Globus pallidus (tissue), 1 donor: Measurements from ENCODE around the gene MSH2.

Experiments
- DNase-seq: peaks from one replicate; pipeline ENCODE4 v3.0.0-alpha.2; 2015; ENCODE audit warnings: low spot score

Gene MSH2

DNA sequence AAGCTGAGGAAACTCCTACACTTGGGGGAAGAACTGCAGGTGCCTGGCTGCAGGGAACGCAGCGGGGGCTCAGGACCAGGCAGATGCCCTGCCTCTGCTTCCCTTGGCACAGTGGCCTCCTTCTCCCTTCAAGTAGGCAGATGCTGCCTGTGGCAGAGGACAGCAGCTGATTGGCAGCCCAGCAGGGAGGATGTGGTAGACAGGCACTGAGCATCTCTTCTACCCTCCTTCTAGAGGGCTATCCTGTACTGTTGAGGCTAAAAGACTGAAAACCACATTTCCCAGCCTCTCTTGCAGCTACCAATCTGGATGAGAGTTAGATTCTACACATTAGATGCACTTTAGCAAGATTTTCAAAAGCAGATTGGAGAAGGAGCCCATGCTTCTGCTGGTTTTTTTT is 105.7 kb downstream of the MSH2 start:
- no peak for DNase-seq

GRCh38 chr2:47509250-47509649 is 106.3 kb downstream of the MSH2 start:
- DNase-seq: no peak

DNA sequence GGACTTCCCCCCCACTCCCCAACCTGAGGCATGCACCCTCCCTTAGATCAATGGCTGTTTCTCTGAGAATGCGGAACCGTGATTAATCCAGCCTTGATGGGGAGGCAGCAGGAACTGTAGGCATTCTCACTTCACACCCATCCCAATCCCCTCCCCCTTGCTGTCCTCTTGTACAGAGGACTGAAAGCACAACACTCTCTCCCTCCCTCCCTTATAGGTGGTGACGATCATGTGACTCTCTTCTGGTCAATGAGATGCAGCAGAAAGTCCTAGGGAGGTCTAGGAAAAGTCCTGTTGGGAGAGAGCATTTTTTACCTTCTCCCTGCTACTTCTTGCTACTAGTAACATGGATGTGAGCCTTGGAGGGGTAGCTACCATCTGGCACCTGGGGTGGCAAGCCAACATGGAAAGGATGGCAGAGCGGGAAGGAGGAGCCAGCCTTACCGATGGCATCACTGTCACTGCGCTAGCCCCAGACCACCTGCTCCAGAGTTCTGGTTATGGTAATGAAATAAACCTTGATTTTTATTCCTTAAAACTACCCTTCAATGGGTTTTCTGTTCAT is 106.9 kb downstream of the MSH2 start:
- no peak for DNase-seq

- DNase-seq: no peak
These were observed 107.8 kb downstream of the MSH2 start for GRCh38 chr2:47510745-47511144.

DNA sequence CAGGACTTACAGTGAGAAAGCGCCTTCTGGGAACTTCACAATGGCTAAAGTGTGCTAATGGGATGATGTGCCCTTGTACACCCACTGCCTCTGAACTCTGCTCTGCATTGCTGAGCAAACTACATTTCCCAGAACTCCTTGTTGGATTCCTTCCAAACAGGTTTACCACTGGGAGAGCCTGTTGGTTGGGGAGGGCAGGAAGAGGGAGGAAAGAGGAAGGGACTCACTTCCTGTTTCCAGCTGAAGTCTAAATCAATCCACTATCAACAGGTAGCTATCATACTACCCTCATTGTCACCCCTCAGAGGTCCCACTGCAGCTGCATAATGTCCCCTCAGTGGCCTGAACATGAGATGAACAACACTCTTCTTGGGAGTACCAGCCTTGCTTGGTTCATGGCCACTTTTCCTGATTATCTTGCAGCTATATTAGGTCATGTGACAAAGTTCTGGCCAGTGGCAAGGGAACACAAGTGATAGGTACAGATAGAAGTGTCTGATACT is 109.7 kb downstream of the MSH2 start:
- DNase-seq: no peak

DNA sequence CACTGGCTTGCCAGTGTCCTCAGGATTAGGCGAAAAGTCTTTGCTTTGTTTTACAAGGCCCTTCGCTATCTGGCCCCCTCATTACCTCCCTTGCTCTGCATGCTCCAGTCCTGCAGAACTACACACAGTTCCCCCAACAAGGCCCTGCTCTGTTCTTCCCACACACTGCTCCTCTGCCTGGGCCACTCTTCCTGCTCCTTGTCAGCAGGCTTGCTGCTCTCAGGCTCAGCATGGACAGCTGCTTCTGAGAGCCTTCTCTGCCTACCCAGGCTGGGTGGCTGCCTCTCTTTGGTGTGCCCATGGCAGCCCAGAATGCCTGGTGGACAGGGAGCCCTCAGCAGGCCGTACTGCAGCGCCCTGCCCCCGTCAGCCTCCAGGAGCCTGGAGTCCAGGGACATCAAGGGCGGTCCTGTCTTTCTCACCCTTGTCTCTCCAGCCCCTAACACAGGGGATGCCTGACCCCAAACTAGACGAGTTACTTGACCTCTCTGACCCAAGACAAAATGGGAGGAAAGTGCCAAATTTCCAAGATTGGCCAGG is 111.1 kb downstream of the MSH2 start:
- DNase-seq: no peak

- DNase-seq: no peak
These were observed 113.6 kb downstream of the MSH2 start for GRCh38 chr2:47516360-47517104.

DNA sequence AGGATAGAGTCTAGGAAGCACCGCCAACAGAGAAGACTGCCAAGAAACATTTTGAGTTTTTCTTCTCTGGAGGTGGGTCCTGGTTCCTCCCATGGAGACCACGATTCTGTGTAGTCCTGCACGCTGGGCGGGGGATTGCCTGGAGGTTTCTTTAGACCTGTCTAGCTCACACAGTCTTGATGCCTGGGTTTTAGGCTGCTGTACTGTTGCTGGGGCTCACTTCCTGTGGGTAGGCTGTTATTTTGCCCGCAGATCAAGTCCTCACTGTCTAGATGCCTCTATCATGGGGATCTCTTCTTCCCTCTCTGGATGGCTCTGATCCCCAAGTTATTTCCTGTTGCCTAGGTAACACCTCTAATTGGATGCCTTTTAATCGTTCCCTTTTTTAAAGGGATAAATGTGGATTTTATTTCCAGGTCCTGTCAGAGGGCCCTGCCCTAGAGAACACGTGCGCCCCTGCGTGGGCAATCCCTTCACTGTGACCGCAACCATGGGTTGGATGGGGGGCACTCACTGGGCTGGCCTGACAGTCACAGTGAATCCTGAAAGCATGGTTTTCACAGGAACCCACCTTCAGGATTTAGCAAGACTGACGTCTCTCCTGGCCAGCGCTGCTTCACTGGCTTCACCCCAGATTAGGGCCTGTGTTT is 115.7 kb downstream of the MSH2 start:
- no peak for DNase-seq

DNA sequence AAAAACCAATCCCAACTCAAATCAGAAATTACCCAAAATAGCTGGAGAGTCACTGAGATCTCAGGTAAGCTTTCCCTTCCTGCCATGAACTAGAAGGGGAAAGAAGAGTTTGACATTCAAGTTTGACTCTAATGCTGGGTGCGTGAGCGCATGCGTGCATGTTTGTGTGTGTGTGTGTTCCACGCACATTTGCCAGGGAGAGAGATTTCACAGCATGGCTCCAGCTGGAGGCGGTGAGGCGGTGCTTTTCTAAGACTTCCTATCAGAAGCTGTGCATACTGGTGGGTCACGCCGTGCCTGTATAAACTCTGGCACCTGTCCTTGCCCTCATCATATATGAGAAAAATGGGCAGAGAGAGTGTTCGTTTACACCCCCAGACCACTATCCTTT is 116.2 kb downstream of the MSH2 start:
- no peak for DNase-seq

- no peak for DNase-seq
These were observed 116.8 kb downstream of the MSH2 start for GRCh38 chr2:47519604-47520301.

DNA sequence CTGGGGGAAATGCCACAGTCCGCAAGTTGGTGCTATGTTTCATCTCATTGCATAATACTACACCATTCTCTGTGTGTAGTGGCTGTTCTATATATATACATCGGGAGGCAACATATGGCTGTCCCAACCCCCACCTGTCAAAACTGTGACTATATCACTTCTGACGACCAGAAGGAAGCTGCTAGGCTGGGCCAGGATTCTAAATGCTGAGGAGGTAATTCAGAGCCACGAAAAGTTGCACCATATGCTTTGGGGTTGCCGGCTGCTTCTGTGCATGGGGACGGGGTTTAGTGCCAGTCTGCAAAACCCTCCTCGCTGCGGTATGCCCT is 117.3 kb downstream of the MSH2 start:
- DNase-seq: no peak

DNA sequence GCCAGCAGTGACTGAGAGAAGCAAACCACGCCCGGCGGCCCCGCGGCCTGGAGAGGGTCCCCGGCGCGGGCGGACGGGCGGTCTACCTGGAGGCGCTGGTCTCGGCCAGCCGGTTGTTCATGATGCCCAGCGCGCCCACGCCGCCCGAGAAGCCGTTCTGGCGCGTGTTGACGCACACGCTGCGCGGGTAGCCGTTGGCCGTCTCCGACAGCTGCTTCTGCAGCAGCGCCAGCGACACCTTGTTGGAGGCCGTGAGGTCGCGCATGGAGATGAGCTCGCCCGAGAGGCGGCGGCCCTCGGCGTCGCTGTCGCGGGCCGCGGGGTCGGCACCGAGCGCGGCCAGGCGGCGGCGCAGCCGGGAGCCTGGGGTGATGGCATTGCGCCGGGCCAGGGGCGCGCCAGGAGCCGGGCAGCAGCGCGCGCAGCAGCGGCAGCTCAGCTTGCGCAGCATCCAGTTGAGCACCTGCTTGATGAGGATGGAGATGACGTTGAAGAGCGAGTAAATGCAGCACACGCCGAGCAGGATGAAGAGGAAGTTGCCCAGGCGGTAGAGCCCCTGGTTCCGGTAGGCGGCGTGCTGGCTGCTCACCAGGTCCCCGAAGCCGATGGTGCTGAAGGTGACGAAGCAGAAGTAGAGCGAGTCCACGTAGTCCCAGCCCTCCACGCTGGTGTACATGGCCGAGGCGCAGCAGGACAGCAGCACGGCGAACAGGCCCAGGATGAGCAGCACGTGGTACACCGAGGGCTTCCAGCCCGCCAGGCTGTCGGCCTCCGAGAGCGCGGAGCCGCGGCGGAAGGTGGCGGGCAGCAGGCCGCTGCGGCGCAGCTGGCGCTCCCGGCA is 118.1 kb downstream of the MSH2 start:
- peak; percentile 64 for DNase-seq

- DNase-seq: no peak
These were observed 118.8 kb downstream of the MSH2 start for GRCh38 chr2:47521666-47522285.

DNA sequence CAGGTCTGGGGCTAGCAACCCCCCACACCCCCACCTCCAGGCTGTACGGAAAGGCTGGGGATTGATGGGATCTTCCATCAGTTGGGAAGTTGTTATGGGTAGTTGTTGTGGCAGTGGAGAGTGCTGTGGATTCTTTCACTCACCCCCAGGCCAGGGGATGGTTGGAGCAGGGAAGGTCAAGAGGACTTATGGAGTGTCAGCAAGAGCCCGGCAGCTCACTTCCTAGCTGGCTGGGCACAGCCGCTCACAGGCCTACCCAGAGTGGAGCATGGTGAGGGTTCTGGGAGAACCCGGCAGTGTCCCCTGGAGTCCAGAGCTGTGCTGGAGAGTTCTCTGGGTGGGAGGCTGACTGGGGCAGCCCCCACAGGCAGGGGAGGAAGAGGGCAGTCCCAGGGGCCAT is 122.2 kb downstream of the MSH2 start:
- no peak for DNase-seq

- no peak for DNase-seq
These were observed 125.5 kb downstream of the MSH2 start for GRCh38 chr2:47528455-47528854.

GRCh38 chr2:47528874-47529273 is 125.9 kb downstream of the MSH2 start:
- no peak for DNase-seq

- DNase-seq: no peak
These were observed 127.3 kb downstream of the MSH2 start for GRCh38 chr2:47530105-47530760.

DNA sequence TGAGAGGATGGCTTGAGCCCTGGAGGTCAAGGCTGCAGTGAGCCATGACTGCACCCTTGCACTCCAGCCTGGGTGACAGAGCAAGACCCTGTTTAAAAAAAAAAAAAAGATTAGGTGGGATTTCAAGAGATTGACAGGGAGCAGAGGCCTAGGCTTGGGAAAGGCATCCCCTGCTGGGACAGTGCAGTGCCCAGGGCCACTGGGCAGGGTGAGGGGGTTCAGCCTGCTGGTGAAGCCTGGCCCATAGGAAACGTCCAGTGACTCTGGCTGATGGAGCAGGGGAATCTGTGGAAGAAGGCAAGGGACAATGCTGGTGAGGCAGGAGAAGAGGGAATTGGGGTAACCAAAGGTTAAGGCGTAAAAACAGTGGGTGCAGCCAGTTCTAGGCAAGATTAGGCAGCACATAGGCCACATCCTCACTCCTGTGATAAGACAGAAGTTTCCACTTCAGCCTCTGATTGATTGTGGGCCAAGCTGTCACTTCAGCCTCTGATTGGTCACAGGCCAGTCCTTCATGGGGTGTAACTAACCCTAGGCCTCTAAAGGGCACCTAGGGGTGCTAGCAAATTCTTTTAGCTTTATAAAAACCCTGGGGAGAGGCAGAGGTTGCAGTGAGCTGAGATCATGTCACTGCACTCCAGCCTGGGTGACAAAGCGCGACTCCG is 128.6 kb downstream of the MSH2 start:
- no peak for DNase-seq
